Ovary (tissue), 3 donors: Measurements from ENCODE around the gene APBA2.

Experiments
- CTCF ChIP-seq, 3 donors: fragments of 450-650 bp in 2 of 3; fragments of 200-600 bp in 1 of 3; IDR thresholded peaks; one replicate each; pipeline versions ENCODE4 v1.5.1 to v1.8.0; 2016 to 2022; ENCODE audit warnings: antibody characterized with exemption in 3 of 3, mild to moderate bottlenecking in 1 of 3
- EP300 ChIP-seq: sonication (generic); formaldehyde crosslinking; IDR thresholded peaks from one replicate; pipeline ENCODE4 v1.6.1; 2017; ENCODE audit warnings: antibody characterized with exemption
- POLR2A ChIP-seq: fragments of 450-650 bp; IDR thresholded peaks from one replicate; pipeline ENCODE4 v1.6.1; 2017; ENCODE audit warnings: antibody characterized with exemption, mild to moderate bottlenecking, moderate library complexity
- donor health status: DM: no; HTN: no; CAD: no.

- TF ChIP-seq CTCF (IDR thresholded peaks at IDR 0.05) (no peak), EP300 (no peak), POLR2A (no peak)
Measured at GRCh38 chr15:29072444-29072843, 186.7 kb downstream of the APBA2 start.
